Measurements from ENCODE around the gene ILKAP.

ILKAP gene

GRCh38 chr2:238226698-238227586 lies 23.4 kb upstream of the ILKAP start:
- H3K9me3 Mint-ChIP-seq = no peaks in the 10 kb centered on the region
- DNase-seq (no peak), ATAC-seq (no peak)
- no peak overlapping the region for H3K27ac Mint-ChIP-seq
- peaks cover 16% of the 10 kb centered on the region for H3K4me1 Mint-ChIP-seq
- no peaks in the 10 kb centered on the region for H3K27me3 Mint-ChIP-seq
- H3K36me3 Mint-ChIP-seq (ENCODE audit: low read depth) = peaks cover 6% of the 10 kb centered on the region
- no peak overlapping the region for H3K4me3 Mint-ChIP-seq

- DNase-seq (no peak), ATAC-seq (no peak)
- Mint-ChIP-seq H3K27ac (no peak overlapping the region), H3K4me3 (no peak overlapping the region), H3K9me3 (no peaks in the 10 kb centered on the region), H3K27me3 (no peaks in the 10 kb centered on the region), H3K36me3 (ENCODE audit: low read depth) (peaks cover 6% of the 10 kb centered on the region), H3K4me1 (peaks cover 11% of the 10 kb centered on the region)
These were observed 22.6 kb upstream of the ILKAP start for GRCh38 chr2:238225911-238226697.

- H3K27ac Mint-ChIP-seq = no peak overlapping the region
- no peak for DNase-seq
- H3K27me3 Mint-ChIP-seq = no peaks in the 10 kb centered on the region
- no peak overlapping the region for H3K4me3 Mint-ChIP-seq
- no peaks in the 10 kb centered on the region for H3K36me3 Mint-ChIP-seq (ENCODE audit: low read depth)
- no peaks in the 10 kb centered on the region for H3K9me3 Mint-ChIP-seq
- ATAC-seq = no peak
- peaks cover 5% of the 10 kb centered on the region for H3K4me1 Mint-ChIP-seq
These were observed 21.6 kb upstream of the ILKAP start for GRCh38 chr2:238225121-238225520.

- no peaks in the 10 kb centered on the region for H3K27me3 Mint-ChIP-seq
- no peaks in the 10 kb centered on the region for H3K36me3 Mint-ChIP-seq (ENCODE audit: low read depth)
- H3K9me3 Mint-ChIP-seq = no peaks in the 10 kb centered on the region
- DNase-seq (no peak), ATAC-seq (no peak)
- no peak overlapping the region for H3K4me3 Mint-ChIP-seq
- no peaks in the 10 kb centered on the region for H3K4me1 Mint-ChIP-seq
- H3K27ac Mint-ChIP-seq = no peak overlapping the region
These were observed 21.0 kb upstream of the ILKAP start for GRCh38 chr2:238224356-238225035.

- no peaks in the 10 kb centered on the region for H3K27me3 Mint-ChIP-seq
- DNase-seq = no peak
- no peaks in the 10 kb centered on the region for H3K4me1 Mint-ChIP-seq
- peak overlapping the region; percentile 26 for H3K4me3 Mint-ChIP-seq
- no peaks in the 10 kb centered on the region for H3K36me3 Mint-ChIP-seq (ENCODE audit: low read depth)
- H3K27ac Mint-ChIP-seq = no peak overlapping the region
- H3K9me3 Mint-ChIP-seq = no peaks in the 10 kb centered on the region
- ATAC-seq = peak; percentile 65
These were observed 17.5 kb upstream of the ILKAP start for GRCh38 chr2:238220892-238221521.

- no peaks in the 10 kb centered on the region for H3K27me3 Mint-ChIP-seq
- no peaks in the 10 kb centered on the region for H3K9me3 Mint-ChIP-seq
- ATAC-seq (no peak), DNase-seq (no peak)
- H3K4me1 Mint-ChIP-seq = no peaks in the 10 kb centered on the region
- H3K36me3 Mint-ChIP-seq (ENCODE audit: low read depth) = no peaks in the 10 kb centered on the region
- no peak overlapping the region for H3K27ac Mint-ChIP-seq
- H3K4me3 Mint-ChIP-seq = peak overlapping the region; percentile 26
These were observed 16.9 kb upstream of the ILKAP start for GRCh38 chr2:238220274-238220891.

GRCh38 chr2:238216651-238217184 lies 13.2 kb upstream of the ILKAP start:
- Mint-ChIP-seq H3K9me3 (no peaks in the 10 kb centered on the region), H3K27me3 (peaks cover 15% of the 10 kb centered on the region), H3K36me3 (ENCODE audit: low read depth) (no peaks in the 10 kb centered on the region), H3K4me3 (no peak overlapping the region), H3K27ac (no peak overlapping the region), H3K4me1 (no peaks in the 10 kb centered on the region)
- DNase-seq (no peak), ATAC-seq (no peak)

GRCh38 chr2:238207006-238207405 lies 3.5 kb upstream of the ILKAP start:
- ATAC-seq = no peak
- Mint-ChIP-seq H3K27ac (no peak overlapping the region), H3K4me1 (peaks cover 13% of the 10 kb centered on the region), H3K27me3 (peaks cover 2% of the 10 kb centered on the region), H3K9me3 (no peaks in the 10 kb centered on the region), H3K36me3 (ENCODE audit: low read depth) (peaks cover 7% of the 10 kb centered on the region), H3K4me3 (no peak overlapping the region)
- DNase-seq = no peak

- ATAC-seq = no peak
- H3K4me1 Mint-ChIP-seq = peaks cover 41% of the 10 kb centered on the region
- H3K9me3 Mint-ChIP-seq = no peaks in the 10 kb centered on the region
- peaks cover 15% of the 10 kb centered on the region for H3K36me3 Mint-ChIP-seq (ENCODE audit: low read depth)
- no peak for DNase-seq
- no peaks in the 10 kb centered on the region for H3K27me3 Mint-ChIP-seq
- H3K4me3 Mint-ChIP-seq = peak overlapping the region; percentile 71
- H3K27ac Mint-ChIP-seq = peak overlapping the region; percentile 84
These were observed 633 bp upstream of the ILKAP start for GRCh38 chr2:238203973-238204683.

- H3K36me3 Mint-ChIP-seq (ENCODE audit: low read depth) = peaks cover 18% of the 10 kb centered on the region
- peaks cover 54% of the 10 kb centered on the region for H3K4me1 Mint-ChIP-seq
- DNase-seq = peak; percentile 14
- ATAC-seq = no peak
- peak overlapping the region; percentile 88 for H3K4me3 Mint-ChIP-seq
- H3K27me3 Mint-ChIP-seq = no peaks in the 10 kb centered on the region
- H3K9me3 Mint-ChIP-seq = no peaks in the 10 kb centered on the region
- H3K27ac Mint-ChIP-seq = peak overlapping the region; percentile 87
These were observed 985 bp downstream of the ILKAP start for GRCh38 chr2:238202326-238203093.

- peaks cover 64% of the 10 kb centered on the region for H3K36me3 Mint-ChIP-seq (ENCODE audit: low read depth)
- H3K4me3 Mint-ChIP-seq = no peak overlapping the region
- ATAC-seq (no peak), DNase-seq (no peak)
- H3K4me1 Mint-ChIP-seq = no peaks in the 10 kb centered on the region
- H3K27ac Mint-ChIP-seq = no peak overlapping the region
- H3K9me3 Mint-ChIP-seq = no peaks in the 10 kb centered on the region
- no peaks in the 10 kb centered on the region for H3K27me3 Mint-ChIP-seq
These were observed 13.1 kb downstream of the ILKAP start for GRCh38 chr2:238190445-238190844.

- Mint-ChIP-seq H3K9me3 (no peaks in the 10 kb centered on the region), H3K4me3 (no peak overlapping the region), H3K27me3 (no peaks in the 10 kb centered on the region), H3K36me3 (ENCODE audit: low read depth) (peaks cover 75% of the 10 kb centered on the region), H3K4me1 (peaks cover 7% of the 10 kb centered on the region), H3K27ac (no peak overlapping the region)
- DNase-seq (no peak), ATAC-seq (no peak)
These were observed 15.6 kb downstream of the ILKAP start for GRCh38 chr2:238187618-238188548.

Data from activated naive CD8-positive, alpha-beta T cell treated with anti-CD3 and anti-CD28 coated beads, Interleukin-2, amount 50 U/mL, for 24 hours (primary cell).